Stimulated activated CD8-positive, alpha-beta memory T cell treated with anti-CD3 and anti-CD28 coated beads, Interleukin-12 subunit alpha, Interleukin-12 subunit beta, amount 100 ng/mL, for 4 hours (primary cell): ENCODE measurements around the gene HSPA12A.

Experiments
- DNase-seq: peaks from one replicate; pipeline ENCODE4 v3.0.0-alpha.2; 2020; ENCODE audit warnings: low read depth

HSPA12A gene

GRCh38 chr10:116741391-116742351 lies 695 bp downstream of the HSPA12A start:
- no peak for DNase-seq

GRCh38 chr10:116740971-116741370 lies 1.4 kb downstream of the HSPA12A start:
- no peak for DNase-seq

- DNase-seq: no peak
Measured at GRCh38 chr10:116738339-116738738, 4.0 kb downstream of the HSPA12A start.

- DNase-seq: no peak
Measured at GRCh38 chr10:116737627-116738327, 4.6 kb downstream of the HSPA12A start.

- no peak for DNase-seq
Measured at GRCh38 chr10:116733566-116733965, 8.8 kb downstream of the HSPA12A start.

GRCh38 chr10:116732573-116732972 lies 9.8 kb downstream of the HSPA12A start:
- no peak for DNase-seq

GRCh38 chr10:116730464-116731260 lies 11.7 kb downstream of the HSPA12A start:
- no peak for DNase-seq

- DNase-seq: no peak
Measured at GRCh38 chr10:116729243-116729642, 13.1 kb downstream of the HSPA12A start.

- DNase-seq: no peak
Measured at GRCh38 chr10:116728526-116729096, 13.8 kb downstream of the HSPA12A start.

GRCh38 chr10:116723428-116724281 lies 18.7 kb downstream of the HSPA12A start:
- no peak for DNase-seq

- DNase-seq: no peak
Measured at GRCh38 chr10:116722736-116723427, 19.5 kb downstream of the HSPA12A start.

GRCh38 chr10:116721547-116722392 lies 20.6 kb downstream of the HSPA12A start:
- DNase-seq: no peak

GRCh38 chr10:116720668-116721546 lies 21.5 kb downstream of the HSPA12A start:
- DNase-seq: no peak

- no peak for DNase-seq
Measured at GRCh38 chr10:116720241-116720643, 22.1 kb downstream of the HSPA12A start.

GRCh38 chr10:116719804-116720203 lies 22.6 kb downstream of the HSPA12A start:
- DNase-seq: no peak

GRCh38 chr10:116718058-116718457 lies 24.3 kb downstream of the HSPA12A start:
- DNase-seq: no peak

GRCh38 chr10:116716381-116716780 lies 26.0 kb downstream of the HSPA12A start:
- DNase-seq: no peak

GRCh38 chr10:116715839-116716377 lies 26.5 kb downstream of the HSPA12A start:
- no peak for DNase-seq
